Type B pancreatic cell (in vitro differentiated cells): ENCODE results near the gene CNTF. TPM values are rescaled to one million over a fixed set of nuclear protein-coding genes. Genes with fewer than 3 reads are reported as not detected.

ENCODE experiments used
- DNase-seq: peaks from one replicate; pipeline ENCODE4 v3.0.0; 2021; ENCODE audit warnings: mixed read lengths; ENCODE audit not compliant: unreplicated experiment; ENCODE audit errors: extremely low spot score
- H3K27ac Mint-ChIP-seq: 2 replicates; pipeline ENCODE4 v1.8.0; 2021; ENCODE audit warnings: mild to moderate bottlenecking, mixed read lengths
- H3K27me3 Mint-ChIP-seq: 2 replicates; pipeline ENCODE4 v1.8.0; 2021; ENCODE audit warnings: mixed read lengths
- H3K36me3 Mint-ChIP-seq: 2 replicates; pipeline ENCODE4 v1.8.0; 2021; ENCODE audit warnings: mixed read lengths
- H3K4me1 Mint-ChIP-seq: one replicate; pipeline ENCODE4 v1.8.0; 2021; ENCODE audit warnings: mixed read lengths; ENCODE audit not compliant: unreplicated experiment
- H3K4me3 Mint-ChIP-seq: 2 replicates; pipeline ENCODE4 v1.8.0; 2021; ENCODE audit warnings: mild to moderate bottlenecking, mixed read lengths
- H3K9me3 Mint-ChIP-seq: 2 replicates; pipeline ENCODE4 v1.8.0; 2021; ENCODE audit warnings: mixed read lengths
- CTCF ChIP-seq: fragments of 200-600 bp; sonication (generic); conservative IDR thresholded peaks from 2 replicates; pipeline ENCODE4 v1.5.0; 2021; ENCODE audit warnings: antibody characterized with exemption, mild to moderate bottlenecking
- total RNA-seq: library from RNA; stranded (reverse); gene quantifications from 2 replicates; pipeline ENCODE4 v1.2.1, GENCODE V29; 2021; ENCODE audit warnings: low replicate concordance

Gene CNTF
- total RNA-seq, 1 donor from 2014 or later, result 2.0 TPM

GRCh38 chr11:58639669-58640068 lies 17.2 kb downstream of the CNTF start:
- no peak for TF ChIP-seq CTCF
- no peaks in the 10 kb centered on the region for H3K9me3 Mint-ChIP-seq
- no peaks in the 10 kb centered on the region for H3K4me1 Mint-ChIP-seq
- H3K36me3 Mint-ChIP-seq, result no peaks in the 10 kb centered on the region
- no peak for DNase-seq
- H3K27ac Mint-ChIP-seq, result no peak overlapping the region
- peaks cover 16% of the 10 kb centered on the region for H3K27me3 Mint-ChIP-seq
- no peak overlapping the region for H3K4me3 Mint-ChIP-seq

- Mint-ChIP-seq H3K4me3 (no peak overlapping the region), H3K27ac (no peak overlapping the region), H3K36me3 (no peaks in the 10 kb centered on the region), H3K4me1 (no peaks in the 10 kb centered on the region), H3K27me3 (peaks cover 16% of the 10 kb centered on the region), H3K9me3 (no peaks in the 10 kb centered on the region)
- no peak for TF ChIP-seq CTCF
- DNase-seq, result no peak
Measured at GRCh38 chr11:58640386-58641023, 18.0 kb downstream of the CNTF start.

- Mint-ChIP-seq H3K36me3 (no peaks in the 10 kb centered on the region), H3K27me3 (peaks cover 16% of the 10 kb centered on the region), H3K9me3 (no peaks in the 10 kb centered on the region), H3K4me1 (no peaks in the 10 kb centered on the region), H3K27ac (no peak overlapping the region), H3K4me3 (no peak overlapping the region)
- TF ChIP-seq CTCF, result no peak
- no peak for DNase-seq
Measured at GRCh38 chr11:58641341-58641740, 18.9 kb downstream of the CNTF start.

DNA sequence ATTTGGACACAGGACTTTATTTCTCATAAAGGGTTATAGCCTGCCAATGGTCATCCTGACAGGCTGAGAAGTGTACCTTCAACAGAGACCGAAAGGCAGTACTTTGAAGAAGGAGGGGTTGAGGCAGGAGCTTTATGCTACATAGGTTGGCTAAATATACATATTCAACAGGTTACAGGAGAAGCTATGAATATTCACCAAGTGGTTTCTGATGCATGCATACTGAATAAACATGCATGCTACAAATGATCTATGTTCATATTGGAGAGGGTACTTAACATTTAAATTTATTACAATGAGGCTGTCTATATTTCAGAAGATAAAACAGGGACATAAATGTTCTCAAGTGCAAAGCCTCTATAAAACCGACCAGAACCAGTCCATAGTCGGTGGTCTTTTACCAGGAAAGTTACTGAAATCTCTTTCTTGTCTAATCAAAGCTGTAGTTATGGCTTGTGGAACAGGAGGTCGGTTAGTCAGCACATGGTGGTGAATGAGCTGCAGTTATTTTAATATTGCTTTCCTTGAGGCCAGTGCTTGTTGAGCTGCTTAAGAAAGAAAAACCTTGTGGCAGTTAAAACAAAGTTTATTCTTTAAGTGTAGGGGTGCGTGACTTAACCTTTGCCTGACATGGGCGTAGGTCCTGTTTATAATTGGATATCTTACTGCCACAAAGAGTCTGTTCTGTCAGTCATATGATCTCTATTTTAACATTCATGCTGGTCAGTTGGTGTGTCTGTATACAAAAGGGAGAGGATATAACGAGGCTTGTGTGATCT lies 19.5 kb downstream of the CNTF start:
- peaks cover 16% of the 10 kb centered on the region for H3K27me3 Mint-ChIP-seq
- H3K27ac Mint-ChIP-seq, result no peak overlapping the region
- no peaks in the 10 kb centered on the region for H3K9me3 Mint-ChIP-seq
- no peak overlapping the region for H3K4me3 Mint-ChIP-seq
- H3K36me3 Mint-ChIP-seq, result no peaks in the 10 kb centered on the region
- DNase-seq, result no peak
- no peak for TF ChIP-seq CTCF
- H3K4me1 Mint-ChIP-seq, result no peaks in the 10 kb centered on the region

- DNase-seq, result no peak
- no peaks in the 10 kb centered on the region for H3K4me1 Mint-ChIP-seq
- H3K27me3 Mint-ChIP-seq, result peaks cover 8% of the 10 kb centered on the region
- no peaks in the 10 kb centered on the region for H3K36me3 Mint-ChIP-seq
- H3K27ac Mint-ChIP-seq, result no peak overlapping the region
- no peaks in the 10 kb centered on the region for H3K9me3 Mint-ChIP-seq
- H3K4me3 Mint-ChIP-seq, result no peak overlapping the region
- no peak for TF ChIP-seq CTCF
Measured at GRCh38 chr11:58645854-58646253, 23.4 kb downstream of the CNTF start.
